C4-2B (cell line): ENCODE results near the gene PYCR2.

Experiments
- H3K27ac ChIP-seq: fragments of 450-650 bp; 2 replicates; pipeline ENCODE4 v1.5.1; 2017
- CTCF ChIP-seq: fragments of 450-650 bp; conservative IDR thresholded peaks from 2 replicates; pipeline ENCODE4 v1.5.1; 2017; ENCODE audit warnings: mild to moderate bottlenecking
- ZFX ChIP-seq: fragments of 450-650 bp; IDR thresholded peaks from 2 replicates; pipeline ENCODE4 v1.6.1; 2017

The PYCR2 gene

DNA sequence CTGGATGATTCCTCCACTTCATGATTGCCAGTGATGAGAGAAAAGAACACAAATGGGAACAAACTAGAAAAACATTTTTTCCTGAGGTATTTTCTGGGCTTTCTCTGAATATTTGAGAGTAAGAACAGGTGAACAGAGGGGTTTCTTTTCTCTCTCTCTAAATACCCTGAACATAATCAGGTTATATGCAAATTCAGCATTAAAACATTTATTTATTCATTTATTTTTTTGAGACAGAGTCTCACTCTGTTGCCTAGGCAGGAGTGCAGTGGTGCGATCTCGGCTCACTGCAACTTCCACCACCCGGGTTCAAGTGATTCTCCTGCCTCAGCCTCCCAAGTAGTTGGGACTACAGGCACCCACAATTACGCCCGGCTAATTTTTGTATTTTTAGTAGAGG, 22.8 kb upstream of the PYCR2 start:
- TF ChIP-seq CTCF (no peak), ZFX (no peak)
- no peak overlapping the region for H3K27ac ChIP-seq

GRCh38 chr1:225946082-225946620, 22.1 kb upstream of the PYCR2 start:
- no peak overlapping the region for H3K27ac ChIP-seq
- TF ChIP-seq CTCF (no peak), ZFX (no peak)

DNA sequence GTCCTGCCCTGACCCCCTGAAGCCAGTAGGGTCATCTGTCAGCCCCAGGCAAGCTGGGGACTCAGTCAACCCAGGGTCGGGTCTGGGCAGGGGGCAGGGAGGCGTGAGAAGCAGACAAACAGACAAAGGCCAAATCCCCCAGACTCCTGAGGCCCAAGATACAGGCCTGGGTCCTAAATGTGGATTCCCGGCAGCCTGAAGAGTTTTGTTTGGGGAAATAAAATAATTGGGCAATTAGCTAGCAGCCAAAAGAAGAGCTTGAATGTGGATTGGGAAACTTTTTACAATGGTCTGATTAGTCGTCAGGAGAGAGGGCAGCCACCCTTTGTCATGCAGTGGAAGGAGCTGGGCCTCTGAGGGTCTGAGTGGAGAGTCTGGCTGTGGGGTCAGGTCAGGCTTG, 21.5 kb upstream of the PYCR2 start:
- TF ChIP-seq ZFX (no peak), CTCF (no peak)
- no peak overlapping the region for H3K27ac ChIP-seq

- H3K27ac ChIP-seq: no peak overlapping the region
- TF ChIP-seq ZFX (no peak), CTCF (no peak)
These were observed 20.9 kb upstream of the PYCR2 start for GRCh38 chr1:225944951-225945350.

DNA sequence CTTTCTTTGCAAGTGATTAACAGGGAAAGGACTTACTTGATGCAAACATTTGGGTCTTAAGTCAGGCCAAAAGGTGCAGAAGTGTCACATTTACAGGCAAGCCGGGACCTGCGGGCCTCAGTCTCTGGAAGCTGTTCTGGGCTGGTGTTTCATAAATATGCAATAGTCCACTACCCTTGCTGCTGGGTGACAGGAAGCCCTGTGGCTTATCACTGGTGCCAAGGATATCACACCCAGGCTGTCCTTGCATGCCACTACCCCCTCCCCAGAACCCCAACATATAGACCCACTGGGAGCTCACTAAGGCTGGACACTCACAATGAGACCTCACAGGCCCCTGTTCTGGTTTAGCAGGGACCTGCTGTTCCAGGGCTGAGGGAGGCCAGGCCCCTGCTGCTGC, 20.3 kb upstream of the PYCR2 start:
- no peak overlapping the region for H3K27ac ChIP-seq
- TF ChIP-seq ZFX (no peak), CTCF (no peak)

DNA sequence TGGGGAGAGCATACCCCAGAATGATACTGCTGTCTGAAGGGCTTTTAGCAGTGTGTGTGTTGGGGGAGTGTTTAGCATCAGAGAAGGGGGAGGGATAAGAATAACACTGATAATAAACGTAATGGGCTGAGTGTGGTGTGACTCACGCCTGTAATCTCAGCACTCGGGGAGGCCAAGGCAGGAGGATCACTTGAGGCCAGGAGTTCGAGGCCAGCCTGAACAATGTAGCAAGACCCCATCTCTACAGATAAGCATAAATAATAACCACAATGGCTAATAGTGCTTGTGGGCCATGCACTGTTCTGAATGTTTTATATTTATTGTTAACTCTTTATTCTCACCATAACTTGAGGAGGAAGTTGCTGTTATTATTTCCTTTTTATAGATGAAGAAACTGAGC, 19.5 kb upstream of the PYCR2 start:
- no peak overlapping the region for H3K27ac ChIP-seq
- TF ChIP-seq CTCF: no peak
- no peak for TF ChIP-seq ZFX

GRCh38 chr1:225942574-225942973, 18.5 kb upstream of the PYCR2 start:
- H3K27ac ChIP-seq: no peak overlapping the region
- TF ChIP-seq CTCF (no peak), ZFX (no peak)
